KMS-11 (cell line): ENCODE measurements around the gene CLEC9A.

ENCODE experiments used
- H2AFZ ChIP-seq: fragments of 200-600 bp; sonication (generic); 2 replicates; pipeline ENCODE4 v1.6.1; 2016; ENCODE audit warnings: antibody characterized with exemption, mixed run types, low read depth
- H3K27ac ChIP-seq: fragments of 200-600 bp; sonication (generic); 2 replicates; pipeline ENCODE4 v1.6.1; 2016; ENCODE audit warnings: mild to moderate bottlenecking, mixed run types
- H3K27me3 ChIP-seq: fragments of 200-600 bp; sonication (generic); 2 replicates; pipeline ENCODE4 v1.6.1; 2017; ENCODE audit warnings: mild to moderate bottlenecking, low read depth, mixed run types, moderate library complexity; ENCODE audit not compliant: insufficient read depth
- H3K36me3 ChIP-seq: fragments of 200-600 bp; sonication (generic); 2 replicates; pipeline ENCODE4 v1.6.1; 2017; ENCODE audit warnings: mild to moderate bottlenecking, mixed run types; ENCODE audit not compliant: insufficient read depth
- H3K4me1 ChIP-seq: fragments of 200-600 bp; sonication (generic); 2 replicates; pipeline ENCODE4 v1.6.1; 2016; ENCODE audit warnings: mild to moderate bottlenecking, low read depth, mixed run types; ENCODE audit not compliant: poor library complexity, severe bottlenecking
- H3K4me2 ChIP-seq: fragments of 200-600 bp; sonication (generic); 2 replicates; pipeline ENCODE4 v1.7.0; 2016; ENCODE audit warnings: mild to moderate bottlenecking, mixed run types
- H3K4me3 ChIP-seq: fragments of 200-600 bp; sonication (generic); IDR thresholded peaks from 2 replicates; pipeline ENCODE4 v1.6.1; 2017; ENCODE audit warnings: low read depth, low read length, mixed read lengths; ENCODE audit not compliant: insufficient read depth
- H3K79me2 ChIP-seq: fragments of 200-600 bp; sonication (generic); 2 replicates; pipeline ENCODE4 v1.6.1; 2016; ENCODE audit warnings: low read depth, mixed run types; ENCODE audit not compliant: insufficient read depth
- H3K9ac ChIP-seq: fragments of 200-600 bp; sonication (generic); 2 replicates; pipeline ENCODE4 v1.6.1; 2016; ENCODE audit warnings: mild to moderate bottlenecking, mixed run types
- H4K20me1 ChIP-seq: fragments of 200-600 bp; sonication (generic); 2 replicates; pipeline ENCODE4 v1.6.1; 2016; ENCODE audit warnings: mild to moderate bottlenecking, mixed run types; ENCODE audit not compliant: insufficient read depth
- TF ChIP-seq, protein P1 (sequence below): fragments of 200-600 bp; sonication (generic); conservative IDR thresholded peaks from 2 replicates; pipeline ENCODE4 v1.6.1; 2017; ENCODE audit warnings: low read depth, mild to moderate bottlenecking, antibody characterized with exemption, low read length, moderate library complexity, mixed read lengths

Gene CLEC9A

DNA sequence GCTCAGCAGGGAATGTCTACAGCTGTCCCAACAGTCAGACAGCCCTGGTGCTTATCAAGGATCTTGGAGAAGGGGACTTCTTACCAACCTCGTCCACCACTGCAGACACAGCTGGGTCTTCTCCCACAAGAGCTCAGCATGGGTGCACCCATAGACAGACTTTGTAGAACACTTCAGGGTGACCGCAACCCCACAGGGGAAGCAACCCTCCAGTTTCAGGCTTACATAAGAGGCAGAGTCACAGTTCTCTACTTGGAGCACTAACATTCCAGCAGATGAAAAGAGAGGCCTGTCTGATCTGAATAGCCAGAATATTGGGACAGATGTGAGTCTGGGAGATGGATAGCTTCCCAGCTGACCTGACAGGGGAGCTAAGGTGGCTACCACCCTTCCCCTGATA, 71.8 kb downstream of the CLEC9A start:
- Histone ChIP-seq H3K36me3 (no peaks in the 10 kb centered on the region), H4K20me1 (no peaks in the 10 kb centered on the region)

DNA sequence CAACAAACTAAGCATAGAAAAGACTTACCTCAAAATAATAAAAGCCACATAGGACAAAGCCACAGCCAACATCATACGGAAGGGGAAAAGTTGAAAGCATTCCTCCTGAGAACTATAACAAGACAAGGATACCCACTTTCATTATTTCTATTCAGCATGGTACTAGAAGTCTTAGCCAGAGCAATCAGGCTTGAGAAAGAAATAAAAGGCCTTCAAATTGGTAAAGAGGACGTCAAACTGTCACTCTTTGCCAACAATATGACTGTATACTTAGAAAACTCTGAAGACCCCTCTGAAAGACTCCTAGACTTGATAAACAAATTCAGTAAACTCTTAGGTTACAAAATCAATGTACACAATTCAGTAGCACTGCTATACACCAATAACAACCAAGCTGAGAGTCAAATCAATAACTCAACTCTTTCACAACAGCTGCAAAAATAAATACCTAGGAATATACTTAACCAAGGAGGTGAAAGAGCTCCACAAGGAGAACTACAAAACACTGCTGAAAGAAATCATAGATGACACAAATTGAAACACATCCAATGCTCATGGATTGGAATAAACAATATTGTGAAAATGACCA, 79.9 kb downstream of the CLEC9A start:
- Histone ChIP-seq H3K27me3 (no peaks in the 10 kb centered on the region), H3K4me3 (no peak overlapping the region), H3K36me3 (no peaks in the 10 kb centered on the region), H3K9ac (no peak overlapping the region), H3K79me2 (no peaks in the 10 kb centered on the region), H3K4me2 (no peak overlapping the region), H2AFZ (no peak overlapping the region), H3K27ac (no peak overlapping the region), H4K20me1 (no peaks in the 10 kb centered on the region), H3K4me1 (peaks cover 5% of the 10 kb centered on the region)
- TF ChIP-seq, protein P1, sequence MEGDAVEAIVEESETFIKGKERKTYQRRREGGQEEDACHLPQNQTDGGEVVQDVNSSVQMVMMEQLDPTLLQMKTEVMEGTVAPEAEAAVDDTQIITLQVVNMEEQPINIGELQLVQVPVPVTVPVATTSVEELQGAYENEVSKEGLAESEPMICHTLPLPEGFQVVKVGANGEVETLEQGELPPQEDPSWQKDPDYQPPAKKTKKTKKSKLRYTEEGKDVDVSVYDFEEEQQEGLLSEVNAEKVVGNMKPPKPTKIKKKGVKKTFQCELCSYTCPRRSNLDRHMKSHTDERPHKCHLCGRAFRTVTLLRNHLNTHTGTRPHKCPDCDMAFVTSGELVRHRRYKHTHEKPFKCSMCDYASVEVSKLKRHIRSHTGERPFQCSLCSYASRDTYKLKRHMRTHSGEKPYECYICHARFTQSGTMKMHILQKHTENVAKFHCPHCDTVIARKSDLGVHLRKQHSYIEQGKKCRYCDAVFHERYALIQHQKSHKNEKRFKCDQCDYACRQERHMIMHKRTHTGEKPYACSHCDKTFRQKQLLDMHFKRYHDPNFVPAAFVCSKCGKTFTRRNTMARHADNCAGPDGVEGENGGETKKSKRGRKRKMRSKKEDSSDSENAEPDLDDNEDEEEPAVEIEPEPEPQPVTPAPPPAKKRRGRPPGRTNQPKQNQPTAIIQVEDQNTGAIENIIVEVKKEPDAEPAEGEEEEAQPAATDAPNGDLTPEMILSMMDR = no peak

More for the DNA sequence above, 71.8 kb downstream of the CLEC9A start:
- no peak overlapping the region for H3K9ac ChIP-seq
- H3K4me3 ChIP-seq = no peak overlapping the region
- TF ChIP-seq, protein P1 = no peak
- H2AFZ ChIP-seq = no peak overlapping the region
- peaks cover 24% of the 10 kb centered on the region for H3K4me1 ChIP-seq
- H3K27me3 ChIP-seq = no peaks in the 10 kb centered on the region
- H3K27ac ChIP-seq = no peak overlapping the region
- H3K4me2 ChIP-seq = no peak overlapping the region
- H3K79me2 ChIP-seq = no peaks in the 10 kb centered on the region

GRCh38 chr12:10111451-10111850, 81.0 kb downstream of the CLEC9A start:
- no peak overlapping the region for H2AFZ ChIP-seq
- no peaks in the 10 kb centered on the region for H4K20me1 ChIP-seq
- no peaks in the 10 kb centered on the region for H3K36me3 ChIP-seq
- no peak overlapping the region for H3K4me3 ChIP-seq
- H3K4me1 ChIP-seq = peaks cover 5% of the 10 kb centered on the region
- TF ChIP-seq, protein P1 = no peak
- no peaks in the 10 kb centered on the region for H3K27me3 ChIP-seq
- H3K4me2 ChIP-seq = no peak overlapping the region
- no peak overlapping the region for H3K27ac ChIP-seq
- H3K79me2 ChIP-seq = no peaks in the 10 kb centered on the region
- H3K9ac ChIP-seq = no peak overlapping the region

DNA sequence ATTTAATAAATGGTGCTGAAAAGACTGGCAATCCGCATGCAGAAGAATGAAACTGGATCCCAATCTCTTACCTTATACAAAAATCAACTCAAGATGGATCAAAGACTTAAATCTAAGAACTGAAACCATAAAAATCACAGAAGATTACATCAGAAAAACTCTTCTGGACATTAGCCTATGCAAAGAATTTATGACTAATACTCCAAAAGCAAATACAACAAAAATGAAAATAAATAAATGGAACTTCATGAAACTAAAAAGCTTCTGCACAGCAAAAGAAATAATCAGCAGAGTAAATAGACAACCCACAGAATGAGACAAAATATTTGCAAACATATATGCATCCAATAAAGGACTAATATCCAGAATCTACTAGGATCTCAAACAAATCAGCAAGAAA, 82.6 kb downstream of the CLEC9A start:
- no peaks in the 10 kb centered on the region for H3K36me3 ChIP-seq
- H3K27me3 ChIP-seq = no peaks in the 10 kb centered on the region
- no peak overlapping the region for H3K4me3 ChIP-seq
- H4K20me1 ChIP-seq = no peaks in the 10 kb centered on the region
- H3K4me2 ChIP-seq = no peak overlapping the region
- no peak overlapping the region for H2AFZ ChIP-seq
- no peak overlapping the region for H3K27ac ChIP-seq
- no peak overlapping the region for H3K9ac ChIP-seq
- H3K79me2 ChIP-seq = no peaks in the 10 kb centered on the region
- TF ChIP-seq, protein P1 = no peak
- peaks cover 5% of the 10 kb centered on the region for H3K4me1 ChIP-seq
